SU-DHL-6 (cell line): ENCODE results near the gene TBPL1.

Experiments used
- H2AFZ ChIP-seq: fragments of 200-600 bp; sonication (generic); 2 replicates; pipeline ENCODE4 v1.6.1; 2014; ENCODE audit warnings: low read depth, mild to moderate bottlenecking, moderate library complexity, mixed read lengths, antibody characterized with exemption, low read length; ENCODE audit not compliant: severe bottlenecking
- H3F3A ChIP-seq: fragments of 200-600 bp; shearing (Covaris generic); 2 replicates; pipeline ENCODE4 v1.6.0; 2016; ENCODE audit warnings: antibody characterized with exemption, mild to moderate bottlenecking; ENCODE audit not compliant: insufficient read depth
- H3K27ac ChIP-seq: fragments of 200-600 bp; sonication (generic); 2 replicates; pipeline ENCODE4 v1.5.1; 2016; ENCODE audit warnings: low read depth, mild to moderate bottlenecking, low read length, moderate library complexity, mixed read lengths
- H3K27me3 ChIP-seq: fragments of 200-600 bp; sonication (generic), shearing (Covaris generic); 2 replicates; pipeline ENCODE4 v1.6.0; 2014; ENCODE audit warnings: mild to moderate bottlenecking, low read length
- H3K36me3 ChIP-seq: fragments of 200-600 bp; sonication (generic); 2 replicates; pipeline ENCODE4 v1.6.1; 2014; ENCODE audit warnings: mild to moderate bottlenecking, low read length, mixed read lengths
- H3K4me2 ChIP-seq: fragments of 300-600, 200-600 bp; shearing (Covaris generic), sonication (generic); 2 replicates; pipeline ENCODE4 v1.6.0; 2014; ENCODE audit warnings: low read length, low read depth, mild to moderate bottlenecking; ENCODE audit not compliant: poor library complexity, severe bottlenecking
- H3K4me3 ChIP-seq: fragments of 200-600 bp; sonication (generic); 2 replicates; pipeline ENCODE4 v1.5.1; 2014; ENCODE audit warnings: antibody characterized with exemption, low read length, mild to moderate bottlenecking, mixed read lengths; ENCODE audit not compliant: insufficient read depth, poor library complexity, severe bottlenecking
- H3K79me2 ChIP-seq: fragments of 200-600 bp; sonication (generic); 2 replicates; pipeline ENCODE4 v1.6.1; 2014; ENCODE audit warnings: mild to moderate bottlenecking, low read length, moderate library complexity; ENCODE audit not compliant: insufficient read depth
- H3K9ac ChIP-seq: fragments of 200-600 bp; sonication (generic); 2 replicates; pipeline ENCODE4 v1.7.0; 2014; ENCODE audit warnings: mild to moderate bottlenecking, low read length
- H3K9me2 ChIP-seq: fragments of 200-600 bp; sonication (generic); replicated peaks from 2 replicates; pipeline ENCODE4 v1.6.1; 2014; ENCODE audit warnings: low read length; ENCODE audit not compliant: insufficient read depth
- H3K9me3 ChIP-seq: fragments of 200-600 bp; sonication (generic); 2 replicates; pipeline ENCODE4 v1.6.1; 2014; ENCODE audit warnings: low read length, mixed read lengths; ENCODE audit not compliant: insufficient read depth
- H4K20me1 ChIP-seq: fragments of 200-600 bp; sonication (generic); 2 replicates; pipeline ENCODE4 v1.6.1; 2014; ENCODE audit warnings: low read depth, mild to moderate bottlenecking, antibody characterized with exemption, low read length, moderate library complexity, mixed read lengths
- CTCF ChIP-seq: fragments of 200-600 bp; sonication (generic); IDR thresholded peaks from one replicate; pipeline ENCODE4 v1.5.1; 2017; ENCODE audit warnings: antibody characterized with exemption, mild to moderate bottlenecking, low read length, moderate library complexity; ENCODE audit not compliant: insufficient read depth, poor library complexity, severe bottlenecking
- EZH2phosphoT487 ChIP-seq: fragments of 200-600 bp; sonication (generic), shearing (Covaris generic); conservative IDR thresholded peaks from 2 replicates; pipeline ENCODE4 v1.6.1; 2018; ENCODE audit warnings: mild to moderate bottlenecking, antibody characterized with exemption, low read length, moderate library complexity, mixed read lengths

Gene TBPL1

GRCh38 chr6:133997267-133997666 is 44.2 kb downstream of the TBPL1 start:
- Histone ChIP-seq H3K79me2 (no peaks in the 10 kb centered on the region), H3F3A (no peaks in the 10 kb centered on the region), H3K4me2 (no peak overlapping the region), H3K9me3 (no peaks in the 10 kb centered on the region), H3K27ac (no peak overlapping the region), H2AFZ (no peak overlapping the region), H3K4me3 (no peak overlapping the region), H3K27me3 (no peaks in the 10 kb centered on the region), H4K20me1 (no peaks in the 10 kb centered on the region), H3K9ac (no peak overlapping the region), H3K9me2 (no peaks in the 10 kb centered on the region), H3K36me3 (no peaks in the 10 kb centered on the region)
- TF ChIP-seq CTCF = no peak
- TF ChIP-seq EZH2phosphoT487 = no peak

GRCh38 chr6:133999305-133999704 is 46.3 kb downstream of the TBPL1 start:
- Histone ChIP-seq H3K4me3 (no peak overlapping the region), H3K36me3 (no peaks in the 10 kb centered on the region), H3K9me2 (no peaks in the 10 kb centered on the region), H3K79me2 (no peaks in the 10 kb centered on the region), H2AFZ (no peak overlapping the region), H3K9me3 (no peaks in the 10 kb centered on the region), H3K27me3 (no peaks in the 10 kb centered on the region), H3K4me2 (no peak overlapping the region), H3K27ac (no peak overlapping the region), H3F3A (no peaks in the 10 kb centered on the region), H3K9ac (no peak overlapping the region), H4K20me1 (no peaks in the 10 kb centered on the region)
- TF ChIP-seq CTCF (no peak), EZH2phosphoT487 (no peak)

- Histone ChIP-seq H3K9me2 (no peaks in the 10 kb centered on the region), H3K4me2 (no peak overlapping the region), H4K20me1 (no peaks in the 10 kb centered on the region), H3K27ac (no peak overlapping the region), H3K4me3 (no peak overlapping the region), H3K79me2 (no peaks in the 10 kb centered on the region), H3K36me3 (no peaks in the 10 kb centered on the region), H3K9ac (no peak overlapping the region), H3F3A (no peaks in the 10 kb centered on the region), H3K27me3 (no peaks in the 10 kb centered on the region), H2AFZ (no peak overlapping the region), H3K9me3 (no peaks in the 10 kb centered on the region)
- no peak for TF ChIP-seq EZH2phosphoT487
- TF ChIP-seq CTCF = no peak
Observed at GRCh38 chr6:134000443-134000842, 47.4 kb downstream of the TBPL1 start.
